ENCODE results near the gene HEG1.
A peak's percentile ranks its signal among the peaks of the same experiment; 100 is the strongest.

The HEG1 gene

GRCh38 chr3:125010393-125010792 is 45.4 kb downstream of the HEG1 start:
- DNase-seq (ENCODE audit: low spot score), result no peak

- no peak for DNase-seq (ENCODE audit: low spot score)
These were observed 47.0 kb downstream of the HEG1 start for GRCh38 chr3:125008766-125009165.

- DNase-seq (ENCODE audit: low spot score), result no peak
These were observed 49.5 kb downstream of the HEG1 start for GRCh38 chr3:125006291-125006731.

GRCh38 chr3:125005676-125006075 is 50.1 kb downstream of the HEG1 start:
- no peak for DNase-seq (ENCODE audit: low spot score)

- DNase-seq (ENCODE audit: low spot score), result no peak
These were observed 50.6 kb downstream of the HEG1 start for GRCh38 chr3:125005222-125005621.

GRCh38 chr3:125003859-125004595 is 51.8 kb downstream of the HEG1 start:
- no peak for DNase-seq (ENCODE audit: low spot score)

GRCh38 chr3:125003369-125003853 is 52.4 kb downstream of the HEG1 start:
- no peak for DNase-seq (ENCODE audit: low spot score)

- no peak for DNase-seq (ENCODE audit: low spot score)
These were observed 53.1 kb downstream of the HEG1 start for GRCh38 chr3:125002414-125003368.

- DNase-seq (ENCODE audit: low spot score), result no peak
These were observed 54.0 kb downstream of the HEG1 start for GRCh38 chr3:125001557-125002413.

- no peak for DNase-seq (ENCODE audit: low spot score)
These were observed 55.1 kb downstream of the HEG1 start for GRCh38 chr3:125000661-125001060.

- no peak for DNase-seq (ENCODE audit: low spot score)
These were observed 55.8 kb downstream of the HEG1 start for GRCh38 chr3:124999897-125000435.

GRCh38 chr3:124999317-124999716 is 56.5 kb downstream of the HEG1 start:
- no peak for DNase-seq (ENCODE audit: low spot score)

GRCh38 chr3:124998247-124998630 is 57.6 kb downstream of the HEG1 start:
- DNase-seq (ENCODE audit: low spot score), result no peak

GRCh38 chr3:124997303-124998246 is 58.2 kb downstream of the HEG1 start:
- no peak for DNase-seq (ENCODE audit: low spot score)

- DNase-seq (ENCODE audit: low spot score), result peak; percentile 41
These were observed 60.3 kb downstream of the HEG1 start for GRCh38 chr3:124995460-124995994.

- no peak for DNase-seq (ENCODE audit: low spot score)
These were observed 62.3 kb downstream of the HEG1 start for GRCh38 chr3:124993466-124993865.

GRCh38 chr3:124992041-124992440 is 63.8 kb downstream of the HEG1 start:
- no peak for DNase-seq (ENCODE audit: low spot score)

- DNase-seq (ENCODE audit: low spot score), result no peak
These were observed 69.3 kb downstream of the HEG1 start for GRCh38 chr3:124986192-124987143.

- DNase-seq (ENCODE audit: low spot score), result no peak
These were observed 70.4 kb downstream of the HEG1 start for GRCh38 chr3:124985349-124985748.

Data from activated CD4-positive, alpha-beta T cell treated with anti-CD3 and anti-CD28 coated beads, Interleukin-2, Interleukin-4, amounts not matched to agents 100 ng/mL and 50 ng/mL, durations not matched to agents 16 hours and 8 hours (primary cell).